ENCODE results near the gene OSBPL6. TPM values are rescaled to one million over a fixed set of nuclear protein-coding genes. Genes with fewer than 3 reads are reported as not detected.

The OSBPL6 gene
- total RNA-seq, 1 experiment from 2014 or later, result 3.1 TPM

GRCh38 chr2:178238750-178239149 is 44.4 kb downstream of the OSBPL6 start:
- DNase-seq (ENCODE audit: low spot score), result no peak

- peak; percentile 89 for DNase-seq (ENCODE audit: low spot score)
Measured at GRCh38 chr2:178241844-178242551, 47.7 kb downstream of the OSBPL6 start.

DNA sequence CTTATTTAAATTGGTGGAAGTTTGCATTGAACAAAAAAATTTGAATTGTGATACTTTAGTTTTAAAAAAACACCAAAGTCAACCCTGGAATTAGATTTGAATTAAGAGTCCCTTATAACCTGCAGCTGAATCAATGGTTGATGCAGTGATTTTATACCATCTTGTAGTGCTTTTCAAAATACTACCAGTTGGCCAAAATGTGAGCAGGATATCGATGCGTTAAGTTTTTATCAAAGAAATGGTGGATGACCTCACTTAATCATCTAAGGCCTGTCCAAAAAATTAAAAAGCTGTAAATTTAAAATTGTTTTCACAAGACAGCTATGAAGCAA is 48.2 kb downstream of the OSBPL6 start:
- DNase-seq (ENCODE audit: low spot score), result no peak

GRCh38 chr2:178243961-178244360 is 49.6 kb downstream of the OSBPL6 start:
- no peak for DNase-seq (ENCODE audit: low spot score)

DNA sequence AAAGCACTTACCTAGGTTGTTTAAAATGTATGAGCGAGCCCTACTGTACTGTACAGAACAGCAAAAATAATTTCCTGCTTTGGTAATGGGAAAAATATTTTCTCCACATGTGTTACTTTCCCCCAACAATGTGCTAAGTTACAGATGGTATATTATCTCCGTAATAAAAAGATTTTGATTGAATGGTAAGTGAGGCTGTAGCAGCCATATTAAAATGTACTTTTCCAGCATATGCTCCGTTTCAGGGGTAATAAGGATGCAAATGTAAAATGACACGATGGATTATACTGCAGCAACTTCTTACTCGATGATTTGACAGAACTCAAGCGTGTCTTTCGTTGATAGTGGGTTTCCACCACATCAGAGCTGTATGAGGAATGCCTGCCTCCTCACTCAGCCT is 50.5 kb downstream of the OSBPL6 start:
- DNase-seq (ENCODE audit: low spot score), result no peak

DNA sequence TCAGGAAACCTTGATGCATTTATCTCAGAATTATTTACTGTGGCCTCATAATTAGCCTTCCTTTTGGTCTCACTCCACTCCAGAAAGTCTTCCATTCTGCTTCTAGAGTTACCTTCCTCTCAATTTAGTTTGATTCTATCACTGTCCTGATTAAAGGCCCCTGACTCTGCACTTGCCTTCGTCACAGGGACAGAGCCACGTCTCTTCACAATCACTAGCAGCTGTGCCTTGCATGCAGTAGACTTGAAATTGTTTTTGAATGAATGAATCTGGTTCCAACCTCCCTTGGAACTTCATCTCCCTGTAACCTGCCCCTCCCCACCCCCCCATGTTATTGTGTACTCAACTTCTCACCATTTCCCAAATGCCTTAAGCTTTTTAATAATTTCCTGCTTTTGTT is 52.4 kb downstream of the OSBPL6 start:
- no peak for DNase-seq (ENCODE audit: low spot score)

DNA sequence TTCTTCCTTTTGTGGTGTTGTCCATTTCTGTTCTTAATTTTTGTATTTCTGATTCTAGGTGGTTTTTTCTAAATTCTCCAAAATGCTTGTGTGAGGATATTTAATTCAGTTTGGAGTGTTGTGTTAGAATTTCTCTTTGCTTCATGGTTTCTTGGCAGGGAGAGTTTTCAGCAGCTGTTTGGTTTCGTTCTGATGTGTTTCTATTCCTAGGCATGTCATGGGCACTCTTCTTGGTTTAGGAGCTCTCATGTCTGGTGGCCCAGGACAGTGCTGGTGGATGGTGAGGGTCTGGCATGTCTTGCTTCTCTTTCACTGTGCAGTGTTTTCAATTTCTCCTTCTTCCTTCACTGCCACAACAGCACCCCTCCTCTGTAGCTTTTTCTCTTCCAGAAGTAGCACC is 52.9 kb downstream of the OSBPL6 start:
- DNase-seq (ENCODE audit: low spot score), result no peak

- no peak for DNase-seq (ENCODE audit: low spot score)
Measured at GRCh38 chr2:178250429-178250828, 56.1 kb downstream of the OSBPL6 start.

DNA sequence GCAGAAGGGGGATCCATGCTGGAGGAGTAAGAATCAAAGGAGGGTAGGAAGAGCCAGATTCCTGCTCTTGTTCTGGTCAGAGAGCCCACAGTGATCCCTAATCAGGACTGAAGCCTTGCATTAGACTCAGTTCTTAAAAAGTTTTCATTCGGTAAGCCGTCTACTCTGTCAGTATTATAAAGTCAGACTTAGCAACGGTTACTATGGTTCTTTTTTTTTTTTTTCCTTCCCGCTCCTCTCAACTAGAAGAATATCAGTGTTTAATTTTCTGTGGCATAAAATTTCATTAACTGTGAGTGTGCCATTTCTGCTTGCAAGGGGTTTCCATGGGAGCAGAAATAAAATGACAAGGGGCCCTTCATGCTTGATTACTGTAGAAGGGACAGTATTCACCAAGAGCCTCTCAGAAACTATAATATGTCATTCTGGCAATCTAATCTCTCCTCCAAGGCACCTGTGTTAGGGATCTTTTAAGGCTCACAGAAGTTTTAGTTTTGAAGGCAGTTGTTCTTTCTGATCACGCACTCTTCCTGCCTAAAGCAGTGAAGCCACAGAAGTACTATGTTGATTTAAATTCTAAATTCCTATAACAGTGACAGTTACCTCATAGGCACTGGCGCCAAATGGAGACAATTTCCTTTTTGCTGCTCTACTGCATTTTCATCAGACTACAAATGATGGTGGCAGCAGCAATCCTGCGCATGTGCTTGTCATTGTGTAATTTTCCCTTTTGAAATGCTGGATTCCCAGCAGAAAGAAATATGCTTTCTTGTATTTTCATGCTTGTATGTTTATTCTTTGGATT is 57.0 kb downstream of the OSBPL6 start:
- no peak for DNase-seq (ENCODE audit: low spot score)

DNA sequence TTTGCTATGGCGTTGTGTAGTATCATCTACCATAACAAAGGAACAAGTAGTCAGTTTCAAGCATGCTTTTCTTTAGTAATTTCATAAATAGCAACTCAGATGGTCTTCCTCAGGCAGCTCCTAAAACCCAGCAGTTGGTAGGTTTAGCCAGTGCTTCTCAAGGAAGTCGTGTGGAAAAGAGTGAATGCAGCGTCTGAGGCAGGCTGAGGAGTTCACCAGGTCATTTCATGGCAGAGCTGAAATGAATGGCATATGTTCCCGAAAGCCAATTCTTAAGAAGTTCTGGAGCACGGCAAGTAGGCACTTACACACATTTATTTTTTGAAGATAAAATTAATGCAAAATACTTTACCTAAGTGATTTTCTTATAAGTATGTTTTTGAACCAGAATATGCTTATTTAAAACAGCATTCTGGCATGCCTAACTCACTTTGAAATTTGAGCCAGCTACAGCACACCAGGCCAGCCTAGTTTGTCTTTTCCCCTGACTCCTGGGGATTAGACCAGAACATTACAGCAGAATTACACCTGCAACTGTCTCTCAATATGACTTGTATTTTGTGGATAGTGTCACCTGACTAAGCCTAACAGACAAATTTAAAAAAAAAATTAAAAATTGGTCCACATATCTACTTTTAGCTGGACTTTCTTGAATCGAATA is 62.2 kb downstream of the OSBPL6 start:
- DNase-seq (ENCODE audit: low spot score), result no peak

GRCh38 chr2:178257127-178257526 is 62.8 kb downstream of the OSBPL6 start:
- no peak for DNase-seq (ENCODE audit: low spot score)

- no peak for DNase-seq (ENCODE audit: low spot score)
Measured at GRCh38 chr2:178258916-178259315, 64.6 kb downstream of the OSBPL6 start.

DNA sequence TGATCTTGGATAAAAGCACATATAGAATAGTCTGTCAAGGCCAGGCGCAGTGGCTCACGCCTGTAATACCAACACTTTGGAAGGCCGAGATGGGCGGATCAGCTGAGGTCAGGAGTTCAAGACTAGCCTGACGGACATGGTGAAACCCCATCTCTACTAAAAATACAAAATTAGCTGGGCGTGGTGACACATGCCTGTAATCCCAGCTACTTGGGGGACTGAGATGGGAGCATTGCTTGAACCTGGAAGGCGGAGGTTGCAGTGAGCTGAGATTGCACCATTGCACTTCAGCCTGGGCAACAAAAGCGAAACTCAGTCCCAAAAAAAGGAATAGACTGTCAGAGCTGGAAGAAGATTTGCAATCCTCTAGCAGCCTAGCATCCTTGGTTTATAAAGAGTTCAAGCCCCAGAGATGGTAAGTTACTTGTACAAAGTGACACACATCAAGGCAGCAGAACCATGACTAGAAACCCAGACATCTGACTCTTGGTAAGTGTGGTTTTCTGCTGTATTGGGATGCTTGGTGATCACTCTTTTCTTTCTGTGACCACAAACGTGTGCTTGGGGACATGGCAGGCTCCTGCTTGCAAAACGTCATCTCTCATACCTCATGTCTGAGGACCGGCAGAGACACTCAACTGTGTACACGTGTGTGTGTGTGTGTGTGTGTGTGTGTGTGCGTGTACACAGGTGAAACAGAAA is 69.0 kb downstream of the OSBPL6 start:
- no peak for DNase-seq (ENCODE audit: low spot score)

GRCh38 chr2:178264211-178264610 is 69.9 kb downstream of the OSBPL6 start:
- DNase-seq (ENCODE audit: low spot score), result no peak

DNA sequence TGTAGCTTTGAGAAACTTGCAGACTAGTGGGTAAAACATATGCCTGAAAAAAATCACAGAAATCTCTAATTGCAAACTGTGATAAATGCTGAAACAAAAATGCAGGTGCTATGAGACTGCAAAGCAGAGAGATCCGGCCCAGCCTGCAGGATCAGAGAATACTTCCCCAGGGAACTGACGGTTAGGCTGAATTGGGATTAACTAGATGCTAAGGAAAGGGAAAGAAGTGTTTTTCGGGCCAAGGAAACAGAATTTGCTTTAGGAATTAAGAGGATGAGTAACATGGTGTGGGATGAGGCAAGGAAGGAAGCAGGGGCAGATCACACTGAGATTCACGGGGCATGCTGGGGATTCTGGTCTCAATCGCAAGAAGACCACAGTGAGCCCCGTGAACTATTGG is 71.5 kb downstream of the OSBPL6 start:
- DNase-seq (ENCODE audit: low spot score), result no peak

- DNase-seq (ENCODE audit: low spot score), result no peak
Measured at GRCh38 chr2:178266445-178266844, 72.1 kb downstream of the OSBPL6 start.

DNA sequence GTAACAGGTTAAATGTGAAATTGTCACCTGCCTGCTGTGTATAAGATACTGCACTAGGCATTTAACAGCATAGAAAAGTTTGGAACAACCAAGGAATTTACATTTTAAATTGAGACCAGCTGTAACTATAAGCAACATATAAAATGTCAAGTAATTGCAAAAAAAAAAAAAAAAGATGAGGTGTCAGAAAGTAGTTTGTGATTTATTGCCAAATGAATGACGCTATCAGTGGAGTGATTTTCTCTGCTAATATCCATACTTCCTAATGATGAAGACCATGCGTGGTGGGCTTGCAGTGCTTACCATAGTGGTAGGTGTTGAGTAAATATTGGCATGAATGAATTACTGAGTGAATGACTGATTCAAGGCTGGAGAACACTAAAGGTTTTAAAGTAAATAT is 73.3 kb downstream of the OSBPL6 start:
- DNase-seq (ENCODE audit: low spot score), result no peak

DNA sequence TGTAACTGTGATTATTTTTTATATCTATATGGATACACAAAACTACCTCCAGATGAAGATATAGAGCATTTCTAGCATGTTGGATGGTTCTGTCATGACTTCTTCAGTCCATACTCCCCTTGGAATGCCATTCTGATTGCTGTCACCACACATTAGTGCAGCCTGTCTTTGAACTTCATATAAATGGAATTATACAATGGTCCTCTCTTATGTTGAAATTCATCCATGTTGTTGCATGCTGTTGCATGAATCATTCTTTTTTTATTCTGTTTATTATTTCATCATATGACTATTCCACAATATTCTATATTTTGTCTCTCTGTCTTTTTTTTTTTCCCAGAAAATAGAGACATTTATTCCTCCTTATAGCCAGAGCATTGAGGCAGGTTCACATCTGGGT is 74.1 kb downstream of the OSBPL6 start:
- DNase-seq (ENCODE audit: low spot score), result no peak

DNA sequence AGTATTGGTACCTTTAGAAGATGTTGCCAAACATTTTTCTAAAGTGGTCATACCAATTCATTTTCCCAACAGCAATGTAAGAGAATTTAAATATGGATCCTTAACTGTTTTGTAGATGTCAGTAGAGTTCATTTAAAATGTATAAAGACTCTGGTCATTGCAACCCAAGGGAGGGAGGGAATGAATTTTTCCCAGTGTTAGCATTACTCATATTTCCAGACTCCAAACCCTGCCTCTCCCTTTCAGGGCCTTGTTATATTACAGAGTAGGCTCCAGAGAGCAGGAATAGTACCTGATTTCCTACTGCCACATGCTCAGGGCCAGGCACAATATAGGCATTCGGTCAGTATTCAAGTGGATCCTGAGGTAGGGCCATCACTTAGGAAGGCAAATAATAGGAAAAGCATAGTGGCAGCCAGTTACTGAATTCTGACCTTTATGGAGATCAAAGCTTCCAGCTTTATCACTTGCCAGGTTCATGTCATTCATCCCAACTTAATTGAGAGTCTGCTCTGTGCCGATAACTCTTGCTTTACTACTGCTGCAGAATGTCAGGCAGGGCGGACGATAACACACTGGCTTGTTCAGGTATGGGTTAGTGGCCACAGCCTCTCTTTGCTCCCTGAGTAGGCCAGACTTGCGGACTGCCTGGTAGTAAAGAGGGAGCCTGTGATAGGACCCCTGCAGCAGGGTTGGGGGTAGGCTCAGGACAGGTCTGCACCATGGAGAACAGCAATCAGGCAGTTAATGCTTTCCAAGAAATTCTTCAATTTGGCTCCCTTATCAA is 75.3 kb downstream of the OSBPL6 start:
- DNase-seq (ENCODE audit: low spot score), result no peak

- no peak for DNase-seq (ENCODE audit: low spot score)
Measured at GRCh38 chr2:178270338-178270737, 76.0 kb downstream of the OSBPL6 start.

GRCh38 chr2:178271094-178271493 is 76.8 kb downstream of the OSBPL6 start:
- DNase-seq (ENCODE audit: low spot score), result no peak

Data from A172 (cell line).